ENCODE results near the gene SLC9A7. TPM values are rescaled to one million over a fixed set of nuclear protein-coding genes. Genes with fewer than 3 reads are reported as not detected.
A peak's percentile ranks its signal among the peaks of the same experiment; 100 is the strongest.

Gene SLC9A7
- total and polyA plus RNA-seq, 2 donors (not counting 1 experiment from before 2014, with no cell fraction given), result 13.9 to 47.7 TPM

GRCh38 chrX:46573892-46574773 lies 184.8 kb downstream of the SLC9A7 start:
- no peaks in the 10 kb centered on the region for H3K4me1 ChIP-seq (ENCODE audit: control insufficient read depth, extremely low read depth, insufficient read depth, low read length)
- peak overlapping the region; percentile 26 for H2AFZ ChIP-seq (ENCODE audit: low read length)
- peak overlapping the region; percentile 51 to 62 (median 51) for H3K4me3 ChIP-seq (replicated peaks in 1 of 4; ENCODE audit: control extremely low read depth in 1 of 4, insufficient read depth in 1 of 4, low read depth in 3 of 4, low read length in 4 of 4)
- no peaks in the 10 kb centered on the region for H3K36me3 ChIP-seq (ENCODE audit: control insufficient read depth, insufficient read depth, low read length)
- peak overlapping the region; percentile 47 for H3K27ac ChIP-seq (ENCODE audit: insufficient read depth, low read length)
- peak overlapping the region; percentile 68 for H3K4me2 ChIP-seq (ENCODE audit: extremely low read depth, insufficient read depth, low read length)
- peaks cover 2% of the 10 kb centered on the region for H3K79me2 ChIP-seq (ENCODE audit: control insufficient read depth, insufficient read depth, low read length)
- TF ChIP-seq EZH2 (IDR thresholded peaks at IDR 0.05; ENCODE audit: low read length, missing control alignments), result no peak
- no peak for TF ChIP-seq CTCF (conservative IDR thresholded peaks at IDR 0.05 in 1 of 2, IDR thresholded peaks at IDR 0.05 in 1 of 2; ENCODE audit: low read depth in 1 of 2, low read length in 2 of 2)
- peak; percentile 57 to 65 for DNase-seq (ENCODE audit: low read depth in 2 of 2)
- peak overlapping the region; percentile 52 for H3K9ac ChIP-seq (ENCODE audit: insufficient read depth, low read length)
- no peaks in the 10 kb centered on the region for H4K20me1 ChIP-seq (ENCODE audit: control insufficient read depth, extremely low read depth, insufficient read depth, low read length)
- no peaks in the 10 kb centered on the region for H3K9me3 ChIP-seq (ENCODE audit: control insufficient read depth, insufficient read depth, low read depth, low read length)
- no peaks in the 10 kb centered on the region for H3K27me3 ChIP-seq (ENCODE audit: control insufficient read depth, insufficient read depth, low read length)

GRCh38 chrX:46573331-46573891 lies 185.5 kb downstream of the SLC9A7 start, which contains the start of gene CHST7:
TSS of gene CHST7 (plus strand) at chrX:46573765. CDS start at chrX:46573932, 167 bp downstream.
- H3K9ac ChIP-seq (ENCODE audit: insufficient read depth, low read length), result peak within 1 kb of the TSS; percentile 52
- DNase-seq (ENCODE audit: low read depth in 2 of 2), result peak; percentile 67 to 75
- H3K27ac ChIP-seq (ENCODE audit: insufficient read depth, low read length), result peak within 1 kb of the TSS; percentile 47
- H3K79me2 ChIP-seq (ENCODE audit: control insufficient read depth, insufficient read depth, low read length), result peaks cover 2% of the 10 kb centered on the region
- peak within 1 kb of the TSS; percentile 68 for H3K4me2 ChIP-seq (ENCODE audit: extremely low read depth, insufficient read depth, low read length)
- H3K4me1 ChIP-seq (ENCODE audit: control insufficient read depth, extremely low read depth, insufficient read depth, low read length), result no peaks in the 10 kb centered on the region
- no peaks in the 10 kb centered on the region for H4K20me1 ChIP-seq (ENCODE audit: control insufficient read depth, extremely low read depth, insufficient read depth, low read length)
- H3K4me3 ChIP-seq (replicated peaks in 1 of 4; ENCODE audit: control extremely low read depth in 1 of 4, insufficient read depth in 1 of 4, low read depth in 3 of 4, low read length in 4 of 4), result peak within 1 kb of the TSS; percentile 51 to 62 (median 54)
- H3K36me3 ChIP-seq (ENCODE audit: control insufficient read depth, insufficient read depth, low read length), result no peaks in the 10 kb centered on the region
- no peaks in the 10 kb centered on the region for H3K9me3 ChIP-seq (ENCODE audit: control insufficient read depth, insufficient read depth, low read depth, low read length)
- no peaks in the 10 kb centered on the region for H3K27me3 ChIP-seq (ENCODE audit: control insufficient read depth, insufficient read depth, low read length)
- peak within 1 kb of the TSS; percentile 34 for H2AFZ ChIP-seq (ENCODE audit: low read length)
- TF ChIP-seq EZH2 (IDR thresholded peaks at IDR 0.05; ENCODE audit: low read length, missing control alignments), result no peak
- TF ChIP-seq CTCF (conservative IDR thresholded peaks at IDR 0.05 in 1 of 2, IDR thresholded peaks at IDR 0.05 in 1 of 2; ENCODE audit: low read depth in 1 of 2, low read length in 2 of 2), result peak in 1 of 2 donors; percentile 46

- Histone ChIP-seq H2AFZ (ENCODE audit: low read length) (no peak overlapping the region), H3K9ac (ENCODE audit: insufficient read depth, low read length) (no peak overlapping the region), H4K20me1 (ENCODE audit: control insufficient read depth, extremely low read depth, insufficient read depth, low read length) (no peaks in the 10 kb centered on the region), H3K4me3 (replicated peaks in 1 of 4; ENCODE audit: control extremely low read depth in 1 of 4, insufficient read depth in 1 of 4, low read depth in 3 of 4, low read length in 4 of 4) (no peak overlapping the region), H3K27me3 (ENCODE audit: control insufficient read depth, insufficient read depth, low read length) (no peaks in the 10 kb centered on the region), H3K4me1 (ENCODE audit: control insufficient read depth, extremely low read depth, insufficient read depth, low read length) (no peaks in the 10 kb centered on the region), H3K9me3 (ENCODE audit: control insufficient read depth, insufficient read depth, low read depth, low read length) (no peaks in the 10 kb centered on the region), H3K27ac (ENCODE audit: insufficient read depth, low read length) (no peak overlapping the region), H3K79me2 (ENCODE audit: control insufficient read depth, insufficient read depth, low read length) (peaks cover 2% of the 10 kb centered on the region), H3K36me3 (ENCODE audit: control insufficient read depth, insufficient read depth, low read length) (no peaks in the 10 kb centered on the region), H3K4me2 (ENCODE audit: extremely low read depth, insufficient read depth, low read length) (no peak overlapping the region)
- no peak for DNase-seq (ENCODE audit: low read depth in 2 of 2)
- TF ChIP-seq CTCF (conservative IDR thresholded peaks at IDR 0.05 in 1 of 2, IDR thresholded peaks at IDR 0.05 in 1 of 2; ENCODE audit: low read depth in 1 of 2, low read length in 2 of 2) (peak in 1 of 2 donors; percentile 4), EZH2 (IDR thresholded peaks at IDR 0.05; ENCODE audit: low read length, missing control alignments) (no peak)
These were observed 186.5 kb downstream of the SLC9A7 start for GRCh38 chrX:46572340-46572936.
